SK-N-SH treated with all-trans-retinoic acid at 6 μM for 48 hours (cell line): ENCODE data around the gene NEDD4.

Experiments used
- BACH2 ChIP-seq: fragments of 250-450 bp; sonication (Bioruptor Pico); IDR thresholded peaks from 2 replicates; pipeline ENCODE4 v1.9.0; 2021; ENCODE audit warnings: mild to moderate bottlenecking, borderline replicate concordance
- CREB5 ChIP-seq: fragments of 250-450 bp; sonication (Bioruptor Pico); IDR thresholded peaks from 2 replicates; pipeline ENCODE4 v1.5.1; 2020; ENCODE audit warnings: low read depth, mild to moderate bottlenecking, moderate library complexity
- CSDC2 ChIP-seq: fragments of 250-450 bp; sonication (Bioruptor Pico); IDR thresholded peaks from 2 replicates; pipeline ENCODE4 v1.5.0; 2020; ENCODE audit warnings: mild to moderate bottlenecking, moderate library complexity
- OSR1 ChIP-seq: fragments of 250-450 bp; sonication (Bioruptor Pico); IDR thresholded peaks from 2 replicates; pipeline ENCODE4 v1.8.0; 2022; ENCODE audit warnings: moderate library complexity, mild to moderate bottlenecking, inconsistent platforms
- PATZ1 ChIP-seq: fragments of 250-450 bp; sonication (Bioruptor Pico); IDR thresholded peaks from 2 replicates; pipeline ENCODE4 v1.8.0; 2020; ENCODE audit warnings: mild to moderate bottlenecking, moderate library complexity, borderline replicate concordance
- PPARA ChIP-seq: fragments of 250-450 bp; sonication (Bioruptor Pico); IDR thresholded peaks from 2 replicates; pipeline ENCODE4 v1.5.0; 2020; ENCODE audit warnings: mild to moderate bottlenecking, borderline replicate concordance
- RARB ChIP-seq: fragments of 250-450 bp; sonication (Bioruptor Pico); IDR thresholded peaks from 2 replicates; pipeline ENCODE4 v1.8.0; 2021; ENCODE audit warnings: mild to moderate bottlenecking, moderate library complexity
- TOX ChIP-seq: fragments of 250-450 bp; sonication (Bioruptor Pico); IDR thresholded peaks from 2 replicates; pipeline ENCODE4 v1.8.0; 2021; ENCODE audit warnings: mild to moderate bottlenecking, moderate library complexity, borderline replicate concordance
- ZFP3 ChIP-seq: fragments of 250-450 bp; sonication (Bioruptor Pico); IDR thresholded peaks from 2 replicates; pipeline ENCODE4 v1.5.0; 2020; ENCODE audit warnings: mild to moderate bottlenecking, moderate library complexity
- ZFP30 ChIP-seq: fragments of 450-650 bp; formaldehyde crosslinking; IDR thresholded peaks from 2 replicates; pipeline ENCODE4 v1.5.0; 2022; ENCODE audit warnings: mild to moderate bottlenecking, moderate library complexity
- ZNF565 ChIP-seq: fragments of 450-650 bp; formaldehyde crosslinking; conservative IDR thresholded peaks from 2 replicates; pipeline ENCODE4 v1.5.0; 2020; ENCODE audit warnings: low read depth, mild to moderate bottlenecking, moderate library complexity

GRCh38 chr15:56034514-56034913 is 41.1 kb upstream of the NEDD4 start:
- TF ChIP-seq ZFP3 (CRISPR knock-in tag) (no peak), CREB5 (CRISPR knock-in tag) (no peak), PPARA (CRISPR knock-in tag) (no peak), PATZ1 (no peak), TOX (CRISPR knock-in tag) (no peak), RARB (CRISPR knock-in tag) (no peak), ZFP30 (CRISPR knock-in tag) (no peak), ZNF565 (no peak), CSDC2 (CRISPR knock-in tag) (no peak), BACH2 (CRISPR knock-in tag) (no peak), OSR1 (no peak)
